Measurements from ENCODE around the gene SHC3. TPM values are rescaled to one million over a fixed set of nuclear protein-coding genes. Genes with fewer than 3 reads are reported as not detected.

SHC3 gene
- total RNA-seq, 4 donors from 2014 or later, result 1.1 to 4.7 (median 2.5) TPM

GRCh38 chr9:88959727-88960469 is 218.7 kb downstream of the SHC3 start:
- TF ChIP-seq CTCF (IDR thresholded peaks at IDR 0.05; ENCODE audit: low read depth), result no peak

- no peak for TF ChIP-seq CTCF (IDR thresholded peaks at IDR 0.05; ENCODE audit: low read depth)
These were observed 221.1 kb downstream of the SHC3 start for GRCh38 chr9:88957526-88957925.

Other genes starting within 250 kb of the SHC3 start
- gene S1PR3, start 187.3 kb downstream of the SHC3 start, total RNA-seq, result 10 to 100 TPM in 3 of 4 donors, 1 to 10 TPM in 1; 6.2 to 22.1 (median 15.3) TPM
- gene CKS2, start 132.4 kb upstream of the SHC3 start, total RNA-seq, result 10 to 100 TPM in 3 of 4 donors, 1 to 10 TPM in 1; 2.3 to 31.8 (median 22.0) TPM
- 10 to 100 TPM; 44.4 to 71.0 (median 55.1) TPM for gene SECISBP2, start 139.7 kb upstream of the SHC3 start, total RNA-seq